Right atrium auricular region (tissue), 2 donors: ENCODE results near the gene SIRT2. TPM values are rescaled to one million over a fixed set of nuclear protein-coding genes. Genes with fewer than 3 reads are reported as not detected.

Source experiments
- DNase-seq: peaks from one replicate; pipeline ENCODE4 v3.0.0-alpha.2; 2019; ENCODE audit warnings: low spot score
- H3K27ac ChIP-seq, 2 donors: fragments of 200-600 bp; sonication (generic); 1 replicate in 1 of 2; 2 replicates in 1 of 2; pipeline ENCODE4 v1.5.1; 2016 to 2019
- H3K27me3 ChIP-seq, 2 donors: fragments of 200-600 bp; sonication (generic); one replicate each; pipeline versions ENCODE4 v1.5.1 to v1.6.0; 2017 to 2019
- H3K36me3 ChIP-seq: fragments of 200-600 bp; sonication (generic); one replicate; pipeline ENCODE4 v1.5.1; 2016
- H3K4me1 ChIP-seq, 2 donors: fragments of 200-600 bp; sonication (generic); one replicate each; pipeline versions ENCODE4 v1.5.1 to v1.6.0; 2017 to 2019
- H3K4me3 ChIP-seq, 2 donors: fragments of 200-600 bp; sonication (generic); 1 replicate in 1 of 2; 2 replicates in 1 of 2; pipeline ENCODE4 v1.5.1; 2017 to 2019; ENCODE audit warnings: mild to moderate bottlenecking in 1 of 2, moderate library complexity in 1 of 2
- H3K9me3 ChIP-seq, 2 donors: fragments of 200-600 bp; sonication (generic); one replicate each; pipeline ENCODE4 v1.5.1; 2019
- CTCF ChIP-seq, 2 donors: fragments of 200-600 bp; sonication (generic); IDR thresholded peaks; one replicate each; pipeline ENCODE4 v1.5.1; 2019; ENCODE audit warnings: antibody characterized with exemption in 2 of 2
- total RNA-seq, 2 donors: library from RNA; depleted of rRNA; stranded (reverse); fragments of >200 nt; gene quantifications; one replicate each; pipeline ENCODE4 v1.1.0, GENCODE V29; 2016

SIRT2 gene
- total RNA-seq, 2 donors from 2014 or later = 91.5 to 170 TPM

GRCh38 chr19:38894968-38895367, 4.5 kb downstream of the SIRT2 start:
- Histone ChIP-seq H3K9me3 (no peaks in the 10 kb centered on the region), H3K36me3 (peaks cover 16% of the 10 kb centered on the region), H3K27ac (peak overlapping the region in 1 of 2 donors; percentile 66), H3K4me3 (no peak overlapping the region), H3K27me3 (no peaks in the 10 kb centered on the region), H3K4me1 (peaks cover 0 to 50% of the 10 kb centered on the region in 2 donors)
- no peak for DNase-seq
- TF ChIP-seq CTCF (IDR thresholded peaks at IDR 0.05) = no peak

GRCh38 chr19:38893341-38893771, 6.1 kb downstream of the SIRT2 start:
- Histone ChIP-seq H3K27ac (peak overlapping the region in 1 of 2 donors; percentile 66), H3K27me3 (no peaks in the 10 kb centered on the region), H3K4me1 (peaks cover 0 to 42% of the 10 kb centered on the region in 2 donors), H3K4me3 (no peak overlapping the region), H3K9me3 (no peaks in the 10 kb centered on the region), H3K36me3 (peaks cover 32% of the 10 kb centered on the region)
- no peak for TF ChIP-seq CTCF (IDR thresholded peaks at IDR 0.05)
- DNase-seq = no peak

GRCh38 chr19:38892841-38893240, 6.6 kb downstream of the SIRT2 start:
- peaks cover 0 to 37% of the 10 kb centered on the region in 2 donors for H3K4me1 ChIP-seq
- peak overlapping the region in 1 of 2 donors; percentile 66 for H3K27ac ChIP-seq
- no peak overlapping the region for H3K4me3 ChIP-seq
- H3K27me3 ChIP-seq = no peaks in the 10 kb centered on the region
- DNase-seq = no peak
- no peak for TF ChIP-seq CTCF (IDR thresholded peaks at IDR 0.05)
- peaks cover 36% of the 10 kb centered on the region for H3K36me3 ChIP-seq
- no peaks in the 10 kb centered on the region for H3K9me3 ChIP-seq

GRCh38 chr19:38891771-38892170, 7.6 kb downstream of the SIRT2 start:
- Histone ChIP-seq H3K4me3 (no peak overlapping the region), H3K4me1 (peaks cover 0 to 29% of the 10 kb centered on the region in 2 donors), H3K36me3 (peaks cover 36% of the 10 kb centered on the region), H3K27ac (peak overlapping the region in 1 of 2 donors; percentile 54), H3K9me3 (no peaks in the 10 kb centered on the region), H3K27me3 (no peaks in the 10 kb centered on the region)
- TF ChIP-seq CTCF (IDR thresholded peaks at IDR 0.05) = no peak
- no peak for DNase-seq

- Histone ChIP-seq H3K4me3 (no peak overlapping the region), H3K36me3 (peaks cover 36% of the 10 kb centered on the region), H3K4me1 (peaks cover 0 to 32% of the 10 kb centered on the region in 2 donors), H3K27ac (peak overlapping the region; percentile 54 to 69), H3K9me3 (no peaks in the 10 kb centered on the region), H3K27me3 (no peaks in the 10 kb centered on the region)
- TF ChIP-seq CTCF (IDR thresholded peaks at IDR 0.05) = no peak
- DNase-seq = no peak
These were observed 8.7 kb downstream of the SIRT2 start for GRCh38 chr19:38890686-38891085.

- DNase-seq = no peak
- Histone ChIP-seq H3K4me1 (peaks cover 0 to 28% of the 10 kb centered on the region in 2 donors), H3K27me3 (no peaks in the 10 kb centered on the region), H3K27ac (peak overlapping the region; percentile 54 to 69), H3K9me3 (no peaks in the 10 kb centered on the region), H3K4me3 (no peak overlapping the region), H3K36me3 (peaks cover 36% of the 10 kb centered on the region)
- no peak for TF ChIP-seq CTCF (IDR thresholded peaks at IDR 0.05)
These were observed 9.6 kb downstream of the SIRT2 start for GRCh38 chr19:38889803-38890202.
